ENCODE measurements around the gene SLC10A7. TPM values are rescaled to one million over a fixed set of nuclear protein-coding genes. Genes with fewer than 3 reads are reported as not detected.

The SLC10A7 gene
- polyA plus RNA-seq, 1 donor (not counting 4 experiments of a cell fraction or from before 2014, with no cell fraction given) = 12.7 TPM

- H3K9ac ChIP-seq (ENCODE audit: control insufficient read depth, extremely low read depth, insufficient read depth, low read length) = no peak overlapping the region
- no peak for TF ChIP-seq CTCF (optimal IDR thresholded peaks at IDR 0.05 in 1 of 3, IDR thresholded peaks at IDR 0.05 in 1 of 3, conservative IDR thresholded peaks at IDR 0.05 in 1 of 3; ENCODE audit: extremely low read depth in 1 of 3, insufficient read depth in 2 of 3, low read length in 3 of 3)
- no peak for TF ChIP-seq EZH2 (IDR thresholded peaks at IDR 0.05; ENCODE audit: low read length)
- H3K9me1 ChIP-seq (ENCODE audit: control insufficient read depth, extremely low read depth, insufficient read depth, low read length) = no peaks in the 10 kb centered on the region
- no peak overlapping the region for H3K4me2 ChIP-seq (ENCODE audit: control insufficient read depth, extremely low read depth, insufficient read depth, low read depth, low read length)
- H3K4me3 ChIP-seq (ENCODE audit: control insufficient read depth in 2 of 3, extremely low read depth in 1 of 3, insufficient read depth in 2 of 3, low read depth in 1 of 3, low read length in 3 of 3) = no peak overlapping the region
- H4K20me1 ChIP-seq (ENCODE audit: control insufficient read depth, extremely low read depth, insufficient read depth, low read length) = no peaks in the 10 kb centered on the region
- no peaks in the 10 kb centered on the region for H3K9me3 ChIP-seq (ENCODE audit: control insufficient read depth, low read depth, low read length)
- dilution Hi-C loops (cut with MboI; ENCODE audit: extremely low pct_ligation_motif_present, low sequenced_read_pairs) = no loop called here
- DNase-seq (ENCODE audit: low read depth, low spot score) (no peak), FAIRE-seq (no peak)
- no peaks in the 10 kb centered on the region for H3K79me2 ChIP-seq (ENCODE audit: control insufficient read depth, insufficient read depth, low read length)
- no peak overlapping the region for H3K27ac ChIP-seq (ENCODE audit: control insufficient read depth, insufficient read depth, low read length)
- H2AFZ ChIP-seq (ENCODE audit: control insufficient read depth, low read length) = no peak overlapping the region
- peaks cover 10% of the 10 kb centered on the region for H3K4me1 ChIP-seq (ENCODE audit: control insufficient read depth, extremely low read depth, insufficient read depth, low read length)
- H3K36me3 ChIP-seq (ENCODE audit: control insufficient read depth in 2 of 2, extremely low read depth in 1 of 2, insufficient read depth in 2 of 2, low read length in 2 of 2) = peaks cover 0 to 1% of the 10 kb centered on the region in 2 experiments
- no peaks in the 10 kb centered on the region for H3K27me3 ChIP-seq (ENCODE audit: control insufficient read depth, extremely low read depth, insufficient read depth, low read length)
These were observed 23.4 kb downstream of the SLC10A7 start for GRCh38 chr4:146498291-146498690.

- Histone ChIP-seq H3K4me1 (ENCODE audit: control insufficient read depth, extremely low read depth, insufficient read depth, low read length) (peaks cover 10% of the 10 kb centered on the region), H2AFZ (ENCODE audit: control insufficient read depth, low read length) (no peak overlapping the region), H3K9me3 (ENCODE audit: control insufficient read depth, low read depth, low read length) (no peaks in the 10 kb centered on the region), H3K27me3 (ENCODE audit: control insufficient read depth, extremely low read depth, insufficient read depth, low read length) (no peaks in the 10 kb centered on the region), H3K9me1 (ENCODE audit: control insufficient read depth, extremely low read depth, insufficient read depth, low read length) (no peaks in the 10 kb centered on the region), H3K4me2 (ENCODE audit: control insufficient read depth, extremely low read depth, insufficient read depth, low read depth, low read length) (no peak overlapping the region), H3K79me2 (ENCODE audit: control insufficient read depth, insufficient read depth, low read length) (no peaks in the 10 kb centered on the region), H3K9ac (ENCODE audit: control insufficient read depth, extremely low read depth, insufficient read depth, low read length) (no peak overlapping the region), H3K36me3 (ENCODE audit: control insufficient read depth in 2 of 2, extremely low read depth in 1 of 2, insufficient read depth in 2 of 2, low read length in 2 of 2) (no peaks in the 10 kb centered on the region), H4K20me1 (ENCODE audit: control insufficient read depth, extremely low read depth, insufficient read depth, low read length) (no peaks in the 10 kb centered on the region), H3K27ac (ENCODE audit: control insufficient read depth, insufficient read depth, low read length) (no peak overlapping the region), H3K4me3 (ENCODE audit: control insufficient read depth in 2 of 3, extremely low read depth in 1 of 3, insufficient read depth in 2 of 3, low read depth in 1 of 3, low read length in 3 of 3) (no peak overlapping the region)
- dilution Hi-C loops (cut with MboI; ENCODE audit: extremely low pct_ligation_motif_present, low sequenced_read_pairs) = no loop called here
- DNase-seq (ENCODE audit: low read depth, low spot score) (no peak), FAIRE-seq (no peak)
- no peak for TF ChIP-seq EZH2 (IDR thresholded peaks at IDR 0.05; ENCODE audit: low read length)
- TF ChIP-seq CTCF (optimal IDR thresholded peaks at IDR 0.05 in 1 of 3, IDR thresholded peaks at IDR 0.05 in 1 of 3, conservative IDR thresholded peaks at IDR 0.05 in 1 of 3; ENCODE audit: extremely low read depth in 1 of 3, insufficient read depth in 2 of 3, low read length in 3 of 3) = no peak
These were observed 26.5 kb downstream of the SLC10A7 start for GRCh38 chr4:146495269-146495668.

Measured in keratinocyte (primary cell).